Activated T-cell treated with anti-CD3 and anti-CD28 coated beads for 48 hours (primary cell): Measurements from ENCODE around the gene PDE4B.
"Not testable (repeated sequence)": the region's sequence is repeated elsewhere in the genome, so short reads cannot be mapped to it uniquely, and the experiment has no call there.

Experiments
- DNase-seq: peaks from one replicate; pipeline ENCODE4 v3.0.0-alpha.2; 2020; ENCODE audit warnings: low read depth

The PDE4B gene

GRCh38 chr1:66312271-66312990, 519.7 kb downstream of the PDE4B start:
- no peak for DNase-seq

DNA sequence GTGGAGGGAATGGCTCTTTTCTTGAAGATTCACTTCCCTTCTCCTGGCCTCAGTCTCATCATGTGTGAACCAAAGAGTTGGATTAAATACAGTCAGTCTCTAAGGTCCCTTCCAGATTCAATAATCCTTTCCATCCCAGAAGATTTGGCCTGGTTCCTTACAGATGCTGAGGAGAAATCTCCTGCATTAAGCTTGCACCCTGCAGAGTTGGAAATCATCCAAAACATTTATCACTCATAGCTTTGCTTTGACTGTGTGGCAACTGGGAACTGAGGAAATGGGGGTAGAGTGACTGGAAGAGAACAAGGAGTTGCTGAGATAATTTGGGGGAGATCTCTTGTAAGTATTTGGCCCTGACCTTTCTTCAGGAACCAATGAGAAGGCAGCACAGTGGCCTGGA, 520.7 kb downstream of the PDE4B start:
- DNase-seq = no peak

GRCh38 chr1:66315671-66316070, 523.0 kb downstream of the PDE4B start:
- no peak for DNase-seq

DNA sequence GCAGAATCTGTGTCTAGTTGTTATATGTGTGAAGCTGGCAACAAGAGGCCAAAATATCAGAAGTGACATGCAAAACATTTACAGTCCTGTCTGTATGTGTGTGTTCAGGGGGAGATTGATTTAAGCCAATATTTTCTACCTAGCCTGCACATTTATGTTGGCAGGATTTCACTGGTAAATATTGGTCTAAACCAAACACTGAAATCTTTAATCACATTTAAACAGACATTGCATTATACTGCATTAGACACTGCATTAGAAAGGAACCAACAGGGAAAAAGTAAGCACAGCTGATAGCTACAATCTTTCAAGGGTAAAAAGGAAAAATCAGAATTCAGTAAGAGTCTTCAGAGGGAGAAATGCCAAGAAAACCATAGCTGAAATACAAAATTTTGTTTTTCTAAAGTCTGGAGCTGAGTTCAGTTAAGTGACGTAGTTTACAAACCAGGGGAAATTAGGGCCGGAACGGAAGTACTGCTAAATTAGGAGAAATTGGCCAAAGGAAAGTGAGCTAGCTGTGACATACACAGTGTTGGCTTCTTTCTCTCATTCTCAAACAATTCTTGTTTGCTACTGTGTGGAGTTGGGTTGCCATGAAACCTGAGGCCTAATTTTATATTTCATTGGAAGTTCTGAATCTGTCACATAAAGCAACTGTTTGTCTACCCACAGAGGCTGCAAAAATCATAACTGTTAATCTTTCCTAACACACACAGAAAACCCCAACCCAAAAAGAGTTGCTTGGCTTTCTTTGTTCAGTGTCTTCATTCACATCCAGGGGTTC, 524.0 kb downstream of the PDE4B start:
- DNase-seq = no peak

- DNase-seq = no peak
Measured at GRCh38 chr1:66317248-66317515, 524.5 kb downstream of the PDE4B start.

GRCh38 chr1:66320231-66320630, 527.5 kb downstream of the PDE4B start:
- DNase-seq = no peak

DNA sequence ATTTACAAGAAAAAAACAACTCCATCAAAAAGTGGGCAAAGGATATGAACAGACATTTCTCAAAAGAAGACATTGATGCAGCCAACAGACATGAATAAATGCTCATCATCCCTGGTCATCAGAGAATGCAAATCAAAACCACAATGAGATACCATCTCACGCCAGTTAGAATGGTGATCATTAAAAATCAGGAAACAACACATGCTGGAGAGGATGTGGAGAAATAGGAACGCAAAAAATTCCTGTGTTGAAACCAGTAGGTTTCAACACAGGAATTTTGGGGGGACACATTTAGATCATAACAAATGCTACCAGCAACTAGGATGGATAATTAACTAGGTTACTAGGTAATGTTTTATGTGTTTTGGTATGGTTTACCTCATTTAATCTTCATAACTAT, 529.8 kb downstream of the PDE4B start:
- DNase-seq = not testable (repeated sequence)

DNA sequence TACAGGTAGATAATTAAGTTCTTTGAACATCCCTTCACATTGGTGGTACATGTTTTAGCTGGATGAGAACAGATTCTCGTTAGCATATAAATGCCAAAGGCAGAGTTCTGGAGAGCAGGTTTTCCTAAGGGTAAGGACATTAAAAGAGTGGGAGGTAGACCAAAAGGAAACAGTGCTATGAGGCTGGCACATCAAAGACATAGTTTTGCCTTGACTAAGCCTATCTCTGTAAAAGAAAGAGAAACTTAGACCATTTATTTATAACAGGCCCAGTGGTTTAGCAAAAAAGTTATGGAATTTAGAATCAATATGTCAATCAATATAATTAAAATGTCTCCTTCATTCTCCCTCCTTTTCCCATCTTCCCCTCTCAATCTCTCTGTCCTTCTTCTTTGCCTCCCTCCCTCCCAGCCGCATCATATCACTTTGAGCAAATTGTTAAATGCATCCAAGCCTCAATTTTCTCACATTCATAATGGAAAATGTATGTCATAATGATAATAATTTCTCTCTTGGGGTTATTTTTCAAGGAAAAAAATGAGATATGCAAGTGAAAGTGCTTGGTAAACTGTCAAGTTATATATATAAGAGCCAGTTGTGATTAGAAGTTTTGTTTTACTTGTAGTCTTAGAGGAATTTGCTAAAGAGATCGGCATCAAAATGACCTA, 531.4 kb downstream of the PDE4B start:
- DNase-seq = no peak

DNA sequence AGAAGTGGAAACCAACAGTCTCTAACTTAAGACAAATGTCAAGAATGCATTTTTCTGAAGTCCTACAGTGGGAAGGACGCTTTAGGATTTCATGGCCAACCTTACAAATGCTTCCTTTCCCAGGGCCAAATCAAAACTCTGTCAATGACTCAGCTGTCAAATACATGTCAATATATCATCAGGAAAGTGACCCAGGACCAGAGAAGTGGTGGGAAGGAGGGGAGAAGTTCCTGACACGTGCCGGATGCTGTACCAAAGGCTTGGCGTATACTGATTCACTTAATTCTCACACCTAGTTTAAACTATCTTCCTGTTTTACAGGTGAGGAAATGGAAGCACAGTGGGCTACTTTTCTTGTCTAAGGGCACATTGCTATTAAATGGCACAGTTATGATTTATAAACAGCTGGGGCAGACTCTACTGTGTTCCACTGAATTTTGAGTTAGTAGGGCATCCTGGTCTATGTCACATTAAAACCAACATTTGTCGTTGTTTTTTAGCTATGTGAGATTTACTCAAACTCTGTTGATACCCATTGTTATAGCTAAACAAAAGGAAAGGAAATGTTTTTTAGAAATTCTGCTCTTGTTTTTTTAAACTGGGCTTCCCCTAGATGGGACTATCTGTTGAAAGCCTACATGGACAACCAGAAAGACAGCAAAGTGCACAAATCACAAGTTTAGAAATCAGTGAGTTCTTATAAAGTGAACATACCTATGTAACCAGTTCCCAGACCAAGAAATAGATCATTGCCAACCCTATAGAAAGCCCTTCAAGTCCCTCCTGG, 533.1 kb downstream of the PDE4B start:
- no peak for DNase-seq

DNA sequence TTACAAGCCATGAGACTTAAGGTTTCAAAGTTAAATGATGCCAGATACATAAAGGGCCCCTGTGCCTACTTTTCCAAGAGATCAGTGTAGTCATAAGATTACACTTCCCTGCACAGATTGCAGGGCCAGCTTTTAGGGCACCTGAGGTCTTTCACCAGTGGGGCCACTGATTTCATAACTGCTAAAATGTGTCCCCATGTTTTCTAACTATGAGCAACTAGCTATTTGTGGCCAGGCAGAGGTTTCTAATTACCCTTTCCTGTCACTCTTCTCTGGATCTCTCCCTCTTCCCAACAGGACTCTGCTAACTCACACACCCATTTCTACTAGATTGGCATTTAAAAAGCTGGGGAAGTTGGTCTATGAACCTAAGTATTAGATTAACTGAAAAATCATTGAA, 534.2 kb downstream of the PDE4B start:
- DNase-seq = no peak

- no peak for DNase-seq
Measured at GRCh38 chr1:66327588-66327987, 534.9 kb downstream of the PDE4B start.

DNA sequence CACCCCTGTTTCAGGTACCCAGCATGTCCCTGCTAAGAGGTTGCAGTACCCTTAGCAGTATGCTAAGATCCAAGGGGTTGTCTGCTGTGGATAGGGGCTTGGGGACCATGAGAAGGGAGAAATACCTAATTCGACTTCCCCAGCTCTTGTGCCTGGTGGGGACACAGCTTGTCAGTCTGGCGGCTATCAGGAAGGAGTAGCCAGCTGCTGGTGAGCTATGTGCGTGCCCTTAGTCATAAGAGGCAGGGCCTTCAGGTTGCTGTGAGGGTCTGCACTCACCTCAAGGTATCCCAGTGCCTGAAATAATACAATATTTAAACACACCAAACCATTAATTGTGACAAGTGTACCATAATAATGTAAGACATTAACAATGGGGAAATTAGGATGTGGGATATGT, 536.2 kb downstream of the PDE4B start:
- DNase-seq = no peak

DNA sequence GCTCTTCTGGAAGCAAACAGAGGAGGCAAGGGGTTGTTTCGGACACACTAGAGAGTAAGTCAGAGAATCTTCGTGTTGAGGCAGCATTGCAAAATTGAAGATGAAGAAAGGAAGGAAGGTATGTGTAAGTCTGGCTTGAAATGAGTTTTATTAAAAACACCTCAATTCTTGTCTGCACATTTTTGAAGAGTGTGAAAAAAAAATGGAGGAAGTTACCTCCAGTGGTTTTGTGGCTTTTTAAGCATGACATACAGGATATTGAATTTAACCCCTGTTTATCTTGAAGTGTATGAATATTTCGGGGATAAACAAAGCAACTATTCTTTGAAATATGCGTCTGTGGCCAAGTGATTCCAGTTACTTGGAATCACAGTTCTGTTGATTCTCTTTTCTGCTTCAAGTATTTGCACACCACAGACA, 538.0 kb downstream of the PDE4B start:
- no peak for DNase-seq

DNA sequence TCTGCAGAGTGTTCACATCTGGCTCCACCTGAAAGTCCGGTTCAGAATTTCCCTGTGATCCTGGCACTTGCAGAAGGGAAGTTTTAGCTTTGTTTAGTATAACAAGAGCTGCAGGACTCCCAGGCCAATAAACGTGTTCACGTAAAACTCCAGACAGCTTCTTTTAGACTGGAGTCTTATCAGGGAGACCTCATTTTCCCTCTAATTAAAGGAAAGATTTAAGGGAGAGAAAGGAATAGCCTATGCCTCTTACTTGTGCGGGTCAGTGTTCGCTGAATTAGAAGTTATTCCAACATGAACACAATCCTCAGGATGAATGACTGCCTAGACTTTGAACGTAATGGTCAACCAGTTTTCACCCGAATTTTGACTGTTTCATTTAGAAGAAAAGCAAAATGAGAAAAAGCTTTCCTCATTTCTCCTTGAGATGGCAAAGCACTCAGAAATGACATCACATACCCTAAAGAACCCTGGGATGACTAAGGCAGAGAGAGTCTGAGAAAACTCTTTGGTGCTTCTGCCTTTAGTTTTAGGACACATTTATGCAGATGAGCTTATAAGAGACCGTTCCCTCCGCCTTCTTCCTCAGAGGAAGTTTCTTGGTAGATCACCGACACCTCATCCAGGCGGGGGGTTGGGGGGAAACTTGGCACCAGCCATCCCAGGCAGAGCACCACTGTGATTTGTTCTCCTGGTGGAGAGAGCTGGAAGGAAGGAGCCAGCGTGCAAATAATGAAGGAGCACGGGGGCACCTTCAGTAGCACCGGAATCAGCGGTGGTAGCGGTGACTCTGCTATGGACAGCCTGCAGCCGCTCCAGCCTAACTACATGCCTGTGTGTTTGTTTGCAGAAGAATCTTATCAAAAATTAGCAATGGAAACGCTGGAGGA, 539.2 kb downstream of the PDE4B start:
- peak; percentile 34 for DNase-seq

DNA sequence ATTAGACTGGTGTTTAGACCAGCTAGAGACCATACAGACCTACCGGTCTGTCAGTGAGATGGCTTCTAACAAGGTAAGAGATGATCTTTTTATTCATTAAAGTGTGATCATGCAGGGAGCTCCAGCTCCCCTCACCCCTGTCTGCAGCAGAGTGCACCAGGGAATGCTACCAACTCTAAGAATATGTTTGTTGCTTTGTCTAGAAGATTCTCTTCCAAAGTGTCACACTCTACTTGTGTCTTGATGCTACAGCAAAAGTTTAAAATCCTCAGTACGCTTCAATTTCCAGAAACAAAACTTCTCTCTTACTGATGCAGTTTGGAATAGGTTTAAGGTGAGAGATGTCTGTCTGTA, 539.8 kb downstream of the PDE4B start:
- DNase-seq = no peak

DNA sequence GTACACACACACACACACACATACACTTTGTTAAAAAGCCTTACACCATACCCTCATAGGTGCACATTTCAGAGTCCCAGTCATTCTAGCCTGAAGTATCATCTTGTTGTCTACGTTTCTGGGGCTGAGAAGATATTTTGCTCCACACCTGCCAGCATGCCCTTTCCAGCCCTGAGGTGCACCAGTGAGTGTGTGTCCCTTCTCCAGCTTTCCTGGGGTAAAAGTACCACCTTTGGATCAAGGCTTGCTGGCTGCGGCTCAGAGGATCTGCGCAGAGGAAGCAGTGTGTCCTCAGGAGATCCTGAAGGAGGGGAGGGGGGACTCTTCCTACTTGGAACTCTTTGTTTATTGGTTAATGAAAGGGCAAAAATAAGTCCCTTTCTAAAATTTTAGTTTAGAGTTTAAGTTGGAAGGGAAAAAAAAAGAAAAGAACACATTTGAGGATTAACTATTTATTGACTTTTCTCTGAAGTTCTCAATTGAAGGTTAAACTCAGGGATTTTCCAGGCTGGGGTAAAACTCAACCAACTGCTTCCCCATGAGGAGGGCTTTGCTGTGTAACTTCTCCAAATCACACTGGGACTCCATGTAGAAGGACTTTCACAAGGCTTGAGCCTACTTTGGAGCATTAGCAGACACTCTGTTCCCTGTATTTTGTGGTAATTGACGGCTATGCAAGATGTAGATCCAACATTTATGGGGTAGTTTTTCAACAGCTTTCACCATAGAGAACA, 540.9 kb downstream of the PDE4B start:
- no peak for DNase-seq

GRCh38 chr1:66334318-66334717, 541.6 kb downstream of the PDE4B start:
- DNase-seq = no peak

- DNase-seq = no peak
Measured at GRCh38 chr1:66335125-66335524, 542.4 kb downstream of the PDE4B start.

GRCh38 chr1:66335859-66336640, 543.4 kb downstream of the PDE4B start:
- peak; percentile 57 for DNase-seq

GRCh38 chr1:66336641-66336990, 543.9 kb downstream of the PDE4B start:
- DNase-seq = no peak
